ENCODE results near the gene COL9A2.

- TF ChIP-seq CTCF (IDR thresholded peaks at IDR 0.05; ENCODE audit: borderline replicate concordance, extremely low read depth, low read length, poor library complexity, severe bottlenecking) = no peak
- no peak for TF ChIP-seq EZH2 (IDR thresholded peaks at IDR 0.05; ENCODE audit: borderline replicate concordance, low read depth, low read length, severe bottlenecking)
These were observed 45.6 kb upstream of the COL9A2 start for GRCh38 chr1:40362699-40363098.
